HG02763 (cell line): ENCODE data around the gene SPACA4.

Experiments
- ATAC-seq: cut with Tn5 transposase; IDR thresholded peaks from one replicate; pipeline ENCODE4 v1.9.1; 2021; ENCODE audit warnings: mild to moderate bottlenecking, moderate library complexity; ENCODE audit not compliant: unreplicated experiment

Gene SPACA4

GRCh38 chr19:48646722-48647216 lies 40.2 kb downstream of the SPACA4 start:
- ATAC-seq = no peak

GRCh38 chr19:48648134-48648533 lies 41.6 kb downstream of the SPACA4 start:
- no peak for ATAC-seq

GRCh38 chr19:48650974-48651682 lies 44.6 kb downstream of the SPACA4 start:
- ATAC-seq = no peak

DNA sequence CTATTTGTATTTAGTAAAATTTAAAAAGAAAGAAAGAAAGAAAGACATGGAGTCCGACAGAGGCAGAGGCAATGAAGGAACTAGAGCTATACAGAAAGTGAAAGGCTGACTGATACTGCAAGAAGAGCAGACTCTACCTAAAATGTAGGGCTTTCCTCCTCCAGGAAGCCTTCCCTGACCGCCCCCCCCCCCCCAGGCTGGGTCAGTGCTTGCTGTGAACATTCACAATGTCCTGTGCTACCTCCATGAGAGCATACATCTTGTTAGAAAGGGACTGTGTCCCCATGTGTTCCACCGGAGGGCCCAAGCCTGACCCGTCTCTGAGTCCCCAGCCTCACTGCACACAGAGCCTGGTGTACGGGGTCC lies 45.1 kb downstream of the SPACA4 start:
- no peak for ATAC-seq

DNA sequence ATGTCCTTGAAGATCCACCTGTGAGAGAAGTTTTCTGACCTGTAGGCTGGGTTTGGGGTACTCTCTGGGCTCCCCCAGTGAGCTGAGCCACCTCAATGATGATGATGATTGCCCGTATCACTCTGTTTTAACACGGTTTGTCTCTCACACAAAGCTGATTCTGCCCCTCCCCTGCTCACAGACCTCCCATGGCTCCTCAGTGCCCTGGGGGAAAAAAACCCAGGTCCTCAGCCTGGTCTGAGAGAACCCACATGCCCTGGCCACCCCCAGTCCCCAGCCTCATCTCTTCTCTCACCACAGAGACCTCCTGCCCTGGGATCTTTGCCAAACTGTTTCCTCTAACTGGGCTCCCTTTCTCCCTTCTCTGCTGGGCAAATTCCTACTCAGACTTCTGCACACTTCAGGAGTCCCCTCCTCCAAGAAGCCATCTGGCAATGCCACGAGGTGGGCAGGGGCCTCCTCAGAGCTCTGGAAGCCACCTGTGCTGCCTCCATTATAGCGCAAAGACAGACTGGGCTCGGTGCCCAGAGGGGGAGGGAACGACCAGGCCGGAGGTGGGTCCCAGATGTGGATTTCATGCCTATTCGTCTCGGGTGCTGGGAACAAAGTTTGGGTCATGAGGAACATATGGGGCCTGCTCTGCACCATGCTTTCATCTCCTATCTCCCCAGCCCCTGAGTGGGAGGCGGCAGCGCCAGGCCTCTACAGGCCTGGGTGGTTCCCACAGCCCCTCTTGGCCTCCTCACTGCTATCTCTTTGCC lies 47.9 kb downstream of the SPACA4 start:
- no peak for ATAC-seq

GRCh38 chr19:48656840-48657474 lies 50.4 kb downstream of the SPACA4 start:
- ATAC-seq = no peak
